ENCODE results near the gene SLC35E3.

Gene SLC35E3

DNA sequence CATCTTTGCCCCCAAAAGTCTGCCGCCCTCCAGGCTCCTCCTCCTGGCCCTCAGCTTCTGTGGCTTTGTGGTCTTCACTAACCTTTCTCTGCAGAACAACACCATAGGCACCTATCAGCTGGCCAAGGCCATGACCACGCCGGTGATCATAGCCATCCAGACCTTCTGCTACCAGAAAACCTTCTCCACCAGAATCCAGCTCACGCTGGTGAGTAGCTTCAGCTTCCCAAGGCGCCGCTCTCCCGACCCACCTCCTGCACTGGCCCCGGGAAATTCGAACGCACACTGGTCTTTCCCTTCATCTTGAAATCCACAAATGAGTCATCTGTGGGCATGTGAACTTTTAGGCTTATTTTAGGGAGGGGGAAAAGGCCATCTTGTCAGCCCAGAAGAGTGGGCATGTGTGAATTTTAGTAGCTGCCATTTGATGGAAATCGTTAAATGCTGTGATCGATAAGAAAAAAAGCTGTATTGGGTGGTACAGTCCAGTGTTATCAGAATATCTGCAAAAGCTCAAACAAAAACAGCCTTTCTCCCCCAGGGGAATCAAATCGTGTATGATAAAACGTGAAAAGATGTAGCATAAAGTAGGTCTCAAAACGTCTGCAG lies 700 bp downstream of the SLC35E3 start:
- TF ChIP-seq, protein P1, sequence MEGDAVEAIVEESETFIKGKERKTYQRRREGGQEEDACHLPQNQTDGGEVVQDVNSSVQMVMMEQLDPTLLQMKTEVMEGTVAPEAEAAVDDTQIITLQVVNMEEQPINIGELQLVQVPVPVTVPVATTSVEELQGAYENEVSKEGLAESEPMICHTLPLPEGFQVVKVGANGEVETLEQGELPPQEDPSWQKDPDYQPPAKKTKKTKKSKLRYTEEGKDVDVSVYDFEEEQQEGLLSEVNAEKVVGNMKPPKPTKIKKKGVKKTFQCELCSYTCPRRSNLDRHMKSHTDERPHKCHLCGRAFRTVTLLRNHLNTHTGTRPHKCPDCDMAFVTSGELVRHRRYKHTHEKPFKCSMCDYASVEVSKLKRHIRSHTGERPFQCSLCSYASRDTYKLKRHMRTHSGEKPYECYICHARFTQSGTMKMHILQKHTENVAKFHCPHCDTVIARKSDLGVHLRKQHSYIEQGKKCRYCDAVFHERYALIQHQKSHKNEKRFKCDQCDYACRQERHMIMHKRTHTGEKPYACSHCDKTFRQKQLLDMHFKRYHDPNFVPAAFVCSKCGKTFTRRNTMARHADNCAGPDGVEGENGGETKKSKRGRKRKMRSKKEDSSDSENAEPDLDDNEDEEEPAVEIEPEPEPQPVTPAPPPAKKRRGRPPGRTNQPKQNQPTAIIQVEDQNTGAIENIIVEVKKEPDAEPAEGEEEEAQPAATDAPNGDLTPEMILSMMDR (IDR thresholded peaks at IDR 0.05; ENCODE audit: borderline replicate concordance, insufficient read depth, low read depth, low read length), result no peak
- H3K4me3 ChIP-seq (ENCODE audit: low read depth, low read length), result peak overlapping the region; percentile 77

DNA sequence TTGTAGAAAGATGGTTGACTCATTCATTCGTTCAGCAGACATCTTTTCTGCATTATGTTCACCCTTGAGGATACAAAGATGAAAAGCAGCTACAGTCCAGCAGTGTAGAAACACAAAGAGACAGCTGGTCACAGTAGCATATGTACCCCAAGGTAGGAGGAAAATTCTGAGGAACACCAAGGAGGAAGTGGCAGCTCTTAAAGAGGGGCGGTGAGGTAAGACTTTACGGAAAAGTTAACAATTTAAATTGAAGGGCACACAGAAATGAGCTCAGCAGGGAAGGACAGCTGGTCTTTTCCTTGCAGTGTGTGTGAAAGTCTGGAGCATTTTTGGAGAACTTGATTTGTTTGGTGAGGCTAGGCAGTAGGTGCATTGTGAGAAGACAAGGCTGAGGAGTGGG lies 3.5 kb downstream of the SLC35E3 start:
- TF ChIP-seq, protein P1 (IDR thresholded peaks at IDR 0.05; ENCODE audit: borderline replicate concordance, insufficient read depth, low read depth, low read length), result no peak
- H3K4me3 ChIP-seq (ENCODE audit: low read depth, low read length), result no peak overlapping the region

DNA sequence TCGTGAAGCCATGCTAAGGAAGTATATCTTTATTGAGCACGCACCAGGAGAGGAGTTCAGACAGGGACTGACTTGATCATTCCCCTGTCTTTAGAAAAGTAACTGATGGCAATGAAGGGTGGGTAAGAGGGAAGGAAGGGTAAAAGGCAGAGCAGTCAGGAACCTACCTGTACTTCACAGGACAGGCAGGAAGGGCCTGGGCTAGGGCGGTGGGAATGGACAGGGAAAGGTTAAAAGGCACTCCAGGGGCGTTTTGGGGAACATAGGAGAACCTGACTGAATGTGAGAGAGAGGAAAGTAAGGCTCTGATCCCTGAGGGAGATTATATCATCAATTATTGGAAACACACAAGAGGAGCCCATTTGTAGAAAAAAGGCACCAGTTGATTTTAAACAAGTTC lies 3.9 kb downstream of the SLC35E3 start:
- H3K4me3 ChIP-seq (ENCODE audit: low read depth, low read length), result no peak overlapping the region
- TF ChIP-seq, protein P1 (IDR thresholded peaks at IDR 0.05; ENCODE audit: borderline replicate concordance, insufficient read depth, low read depth, low read length), result no peak

DNA sequence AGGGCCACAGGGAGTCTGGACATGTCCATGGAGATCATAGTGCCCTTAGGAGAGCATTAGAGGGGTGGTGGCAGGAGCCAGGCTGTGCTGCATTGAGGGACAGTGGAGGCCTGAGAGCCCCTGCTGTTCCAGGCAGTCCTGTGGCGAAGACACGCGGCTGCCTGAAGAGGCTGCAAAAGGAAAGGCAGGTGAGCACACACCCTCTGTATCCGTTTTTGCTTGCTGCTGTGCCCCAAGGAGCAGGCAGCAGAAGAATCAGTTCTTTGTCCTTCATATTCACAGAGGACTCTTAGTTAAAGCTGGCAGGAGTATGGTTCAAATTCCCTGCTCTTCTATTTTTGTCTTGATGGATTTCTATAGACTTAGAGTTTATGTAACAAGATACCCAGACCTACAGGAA lies 4.5 kb downstream of the SLC35E3 start:
- TF ChIP-seq, protein P1 (IDR thresholded peaks at IDR 0.05; ENCODE audit: borderline replicate concordance, insufficient read depth, low read depth, low read length), result no peak
- H3K4me3 ChIP-seq (ENCODE audit: low read depth, low read length), result no peak overlapping the region

DNA sequence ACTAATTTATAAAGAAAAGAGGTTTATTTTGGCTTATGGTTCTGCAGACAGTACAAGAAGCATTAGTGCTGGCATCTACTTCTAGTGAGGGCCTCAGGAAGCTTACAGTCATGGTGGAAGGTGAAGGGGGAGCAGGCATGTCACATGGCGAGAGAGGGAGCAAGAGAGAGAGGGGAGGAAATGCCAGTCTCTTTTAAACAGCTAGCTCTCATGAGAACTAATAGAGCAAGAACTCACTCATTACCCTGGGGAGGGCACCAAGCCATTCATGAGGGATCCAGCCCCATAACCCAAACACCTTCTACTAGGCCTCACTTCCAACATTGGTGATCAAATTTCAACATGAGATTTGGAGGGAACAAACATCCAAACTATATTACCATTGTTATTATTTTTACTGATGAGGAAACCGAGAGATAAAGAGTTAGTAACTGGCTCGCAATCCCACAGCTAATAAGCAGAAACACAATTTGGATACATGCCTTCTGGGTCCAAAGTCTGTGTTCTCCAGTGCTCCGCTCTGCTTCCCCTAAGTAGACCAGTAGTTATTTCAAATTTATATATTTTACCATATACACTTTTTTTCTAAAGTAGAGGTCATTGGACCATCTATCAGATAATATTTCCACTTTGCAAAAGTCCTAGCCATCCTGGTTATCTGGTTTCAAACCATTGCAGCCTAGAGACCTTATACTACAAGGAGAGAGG lies 9.7 kb downstream of the SLC35E3 start:
- TF ChIP-seq, protein P1 (IDR thresholded peaks at IDR 0.05; ENCODE audit: borderline replicate concordance, insufficient read depth, low read depth, low read length), result no peak
- H3K4me3 ChIP-seq (ENCODE audit: low read depth, low read length), result no peak overlapping the region

DNA sequence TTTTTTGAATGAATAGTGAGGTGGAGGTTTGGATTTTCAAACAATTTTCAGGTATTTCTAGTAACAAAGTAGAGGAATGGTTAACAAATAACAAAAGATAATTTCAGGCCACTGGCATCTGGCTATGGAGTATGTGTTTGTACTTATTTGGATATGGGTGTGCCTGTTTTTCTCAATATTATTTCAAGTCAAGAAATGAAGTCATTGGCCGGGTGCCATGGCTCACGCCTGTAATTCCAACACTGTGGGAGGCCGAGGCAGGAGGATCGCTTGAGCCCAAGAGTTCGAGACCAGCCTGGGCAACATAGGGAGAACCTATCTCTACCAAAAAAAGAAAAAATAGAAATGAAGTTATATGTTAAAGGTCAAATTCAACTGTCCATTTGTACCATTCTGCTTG lies 13.9 kb downstream of the SLC35E3 start:
- TF ChIP-seq, protein P1 (IDR thresholded peaks at IDR 0.05; ENCODE audit: borderline replicate concordance, insufficient read depth, low read depth, low read length), result no peak
- H3K4me3 ChIP-seq (ENCODE audit: low read depth, low read length), result no peak overlapping the region
